A673 (cell line): ENCODE measurements around the gene ADGRG1. TPM values are rescaled to one million over a fixed set of nuclear protein-coding genes. Genes with fewer than 3 reads are reported as not detected.
A peak's percentile ranks its signal among the peaks of the same experiment; 100 is the strongest.

Source experiments
- BruUV-seq: library from RNA; stranded (reverse); fragments of 400-500 nt; replicated peaks from 2 replicates; lab custom pipeline; 2021; lab: Mats Ljungman, UMichigan
- CTCF ChIA-PET: fragments of 300-600 bp; sonication (Branson Sonifier 250); formaldehyde crosslinking; loops from one replicate; lab custom pipeline; 2022; ENCODE audit warnings: antibody characterized with exemption; lab: Charles Lee
- POLR2A ChIA-PET: fragments of 300-600 bp; sonication (Branson Sonifier 250); formaldehyde crosslinking; loops from one replicate; lab custom pipeline; 2022; ENCODE audit warnings: antibody characterized with exemption; ENCODE audit not compliant: low non-redundant PET; lab: Charles Lee
- DNase-seq: peaks from one replicate; pipeline ENCODE4 v3.0.0-alpha.2; 2015; ENCODE audit warnings: low spot score
- H3K27ac ChIP-seq: fragments of 200-600 bp; sonication (generic); 2 replicates; pipeline ENCODE4 v1.5.1; 2016; ENCODE audit warnings: mixed run types, low read depth, mild to moderate bottlenecking, mixed read lengths, antibody characterized with exemption, low read length; ENCODE audit not compliant: poor library complexity, severe bottlenecking
- H3K27me3 ChIP-seq: fragments of 200-600 bp; sonication (generic); replicated peaks from 2 replicates; pipeline ENCODE4 v1.6.1; 2017; ENCODE audit warnings: mixed run types, low read depth, mild to moderate bottlenecking, mixed read lengths, antibody characterized with exemption, low read length; ENCODE audit not compliant: insufficient read depth, poor library complexity
- H3K36me3 ChIP-seq: fragments of 200-600 bp; sonication (generic); 2 replicates; pipeline ENCODE4 v1.6.1; 2016; ENCODE audit warnings: mixed run types, mild to moderate bottlenecking, mixed read lengths, antibody characterized with exemption, low read length; ENCODE audit not compliant: insufficient read depth, poor library complexity, severe bottlenecking
- H3K4me1 ChIP-seq: fragments of 200-600 bp; sonication (generic); 2 replicates; pipeline ENCODE4 v1.6.1; 2017; ENCODE audit warnings: mixed run types, mild to moderate bottlenecking, mixed read lengths, antibody characterized with exemption, low read length; ENCODE audit not compliant: insufficient read depth, poor library complexity, severe bottlenecking
- H3K4me3 ChIP-seq: fragments of 200-600 bp; sonication (generic); 2 replicates; pipeline ENCODE4 v1.5.1; 2016; ENCODE audit warnings: low read depth, mixed run types, mild to moderate bottlenecking, mixed read lengths, low read length; ENCODE audit not compliant: poor library complexity, severe bottlenecking
- H3K9me3 ChIP-seq: fragments of 200-600 bp; sonication (generic); 2 replicates; pipeline ENCODE4 v1.6.1; 2016; ENCODE audit warnings: mixed run types, low read depth, mild to moderate bottlenecking, mixed read lengths, antibody characterized with exemption, low read length; ENCODE audit not compliant: poor library complexity, severe bottlenecking
- EZH2 ChIP-seq: fragments of 200-600 bp; sonication (generic); IDR thresholded peaks from 2 replicates; pipeline ENCODE4 v1.6.1; 2017; ENCODE audit warnings: borderline replicate concordance, low read depth, mild to moderate bottlenecking, mixed read lengths, antibody characterized with exemption, low read length; ENCODE audit not compliant: poor library complexity, severe bottlenecking
- intact Hi-C: fragments of 100-400 bp; cut with micrococcal nuclease; formaldehyde crosslinking; loops from one replicate; pipeline ENCODE4 v1.10.0; 2022; ENCODE audit not compliant: unreplicated experiment
- total RNA-seq: library from RNA; stranded (reverse); gene quantifications from 2 replicates; pipeline ENCODE4 v1.2.3, GENCODE V29; 2021
- TF ChIP-seq, protein P1 (sequence below): fragments of 300-800, 200-600 bp; sonication (generic); conservative IDR thresholded peaks from 2 replicates; pipeline ENCODE4 v1.5.1; 2017; ENCODE audit warnings: low read depth, mild to moderate bottlenecking, antibody characterized with exemption, low read length, moderate library complexity, mixed read lengths

The ADGRG1 gene
- total RNA-seq, 1 experiment from 2014 or later = 0.75 TPM

DNA sequence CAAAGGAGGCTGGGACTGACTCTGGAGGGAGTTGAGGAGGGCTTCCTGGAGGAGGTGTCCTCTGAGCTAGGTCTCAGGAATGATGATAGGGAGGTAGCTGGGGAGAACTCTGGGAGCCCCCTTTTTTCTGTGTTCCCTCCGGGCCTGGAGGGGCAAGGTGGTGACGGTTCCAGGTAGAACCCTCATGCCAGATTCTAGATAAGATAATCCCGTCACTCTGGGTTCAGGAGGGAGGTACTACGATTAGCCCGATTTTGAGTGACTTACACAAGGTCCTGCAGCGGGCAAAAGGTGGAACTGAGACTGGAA, 21.0 kb downstream of the ADGRG1 start:
- ChIA-PET POLR2A (no interaction called here), CTCF (no interaction called here)
- H3K27me3 ChIP-seq = no peaks in the 10 kb centered on the region
- no peaks in the 10 kb centered on the region for H3K9me3 ChIP-seq
- intact Hi-C loops = loop anchor here (1.0 to 5.0 kb wide), 4 partner anchors 58 to 363 kb away; no protein-coding TSS in a partner anchor
- no TSS peak for BruUV-seq
- H3K27ac ChIP-seq = no peak overlapping the region
- TF ChIP-seq EZH2 = no peak
- DNase-seq = no peak
- H3K4me1 ChIP-seq = no peaks in the 10 kb centered on the region
- H3K36me3 ChIP-seq = no peaks in the 10 kb centered on the region
- H3K4me3 ChIP-seq = no peak overlapping the region

- H3K27me3 ChIP-seq = no peaks in the 10 kb centered on the region
- no TSS peak for BruUV-seq
- CTCF ChIA-PET = interaction anchor here (0.7 kb wide), 1 partner anchor 133 kb away, joined by 3 read pairs; no protein-coding TSS in a partner anchor
- DNase-seq = no peak
- H3K36me3 ChIP-seq = no peaks in the 10 kb centered on the region
- no peak overlapping the region for H3K27ac ChIP-seq
- TF ChIP-seq EZH2 = no peak
- TF ChIP-seq, protein P1, sequence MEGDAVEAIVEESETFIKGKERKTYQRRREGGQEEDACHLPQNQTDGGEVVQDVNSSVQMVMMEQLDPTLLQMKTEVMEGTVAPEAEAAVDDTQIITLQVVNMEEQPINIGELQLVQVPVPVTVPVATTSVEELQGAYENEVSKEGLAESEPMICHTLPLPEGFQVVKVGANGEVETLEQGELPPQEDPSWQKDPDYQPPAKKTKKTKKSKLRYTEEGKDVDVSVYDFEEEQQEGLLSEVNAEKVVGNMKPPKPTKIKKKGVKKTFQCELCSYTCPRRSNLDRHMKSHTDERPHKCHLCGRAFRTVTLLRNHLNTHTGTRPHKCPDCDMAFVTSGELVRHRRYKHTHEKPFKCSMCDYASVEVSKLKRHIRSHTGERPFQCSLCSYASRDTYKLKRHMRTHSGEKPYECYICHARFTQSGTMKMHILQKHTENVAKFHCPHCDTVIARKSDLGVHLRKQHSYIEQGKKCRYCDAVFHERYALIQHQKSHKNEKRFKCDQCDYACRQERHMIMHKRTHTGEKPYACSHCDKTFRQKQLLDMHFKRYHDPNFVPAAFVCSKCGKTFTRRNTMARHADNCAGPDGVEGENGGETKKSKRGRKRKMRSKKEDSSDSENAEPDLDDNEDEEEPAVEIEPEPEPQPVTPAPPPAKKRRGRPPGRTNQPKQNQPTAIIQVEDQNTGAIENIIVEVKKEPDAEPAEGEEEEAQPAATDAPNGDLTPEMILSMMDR = no peak
- H3K4me3 ChIP-seq = no peak overlapping the region
- POLR2A ChIA-PET = no interaction called here
- intact Hi-C loops = loop anchor here (1.0 to 5.0 kb wide), 4 partner anchors 59 to 362 kb away; no protein-coding TSS in a partner anchor
- H3K4me1 ChIP-seq = no peaks in the 10 kb centered on the region
- no peaks in the 10 kb centered on the region for H3K9me3 ChIP-seq
Measured at GRCh38 chr16:57649846-57650245, 21.4 kb downstream of the ADGRG1 start.

DNA sequence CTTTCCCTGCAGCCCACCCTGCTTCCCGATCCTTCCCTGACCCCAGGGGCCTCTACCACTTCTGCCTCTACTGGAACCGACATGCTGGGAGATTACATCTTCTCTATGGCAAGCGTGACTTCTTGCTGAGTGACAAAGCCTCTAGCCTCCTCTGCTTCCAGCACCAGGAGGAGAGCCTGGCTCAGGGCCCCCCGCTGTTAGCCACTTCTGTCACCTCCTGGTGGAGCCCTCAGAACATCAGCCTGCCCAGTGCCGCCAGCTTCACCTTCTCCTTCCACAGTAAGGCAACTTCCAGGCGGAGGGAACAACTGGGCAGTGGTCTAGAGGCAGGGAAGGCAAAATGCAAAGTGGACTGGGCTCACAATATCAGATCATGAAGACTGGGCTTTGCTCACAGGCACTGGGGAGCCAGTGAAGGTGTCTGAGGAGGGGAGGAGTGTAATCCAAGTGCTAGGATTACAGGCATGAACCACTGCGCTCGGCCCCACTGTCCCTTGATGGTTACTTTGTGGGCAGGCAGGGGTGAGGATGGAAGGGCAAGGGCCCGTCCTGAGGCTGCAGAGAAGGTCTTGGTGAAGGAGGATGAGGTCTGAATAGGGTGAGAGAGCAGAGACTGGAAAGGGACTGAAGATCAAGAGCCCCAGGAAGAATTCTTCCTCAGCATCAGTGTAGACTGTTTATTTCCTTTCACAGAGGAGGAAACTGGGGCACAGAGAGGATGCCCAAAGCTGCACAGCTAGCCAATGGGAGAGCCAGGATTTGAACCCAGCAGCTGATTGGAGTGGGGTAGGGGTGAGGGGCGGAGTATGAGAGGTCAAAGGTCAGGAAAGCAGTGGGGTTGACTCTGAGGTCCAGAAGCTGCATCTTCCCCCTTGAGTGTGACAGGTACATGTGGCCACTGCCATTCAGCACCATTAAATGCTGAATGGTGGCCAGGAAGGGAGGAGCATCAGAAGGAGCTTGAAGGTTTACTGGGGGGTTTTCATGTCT, 23.2 kb downstream of the ADGRG1 start:
- no peaks in the 10 kb centered on the region for H3K4me1 ChIP-seq
- no peaks in the 10 kb centered on the region for H3K36me3 ChIP-seq
- ChIA-PET CTCF (interaction anchor here (0.6 kb wide), 2 partner anchors 62 to 475 kb away, joined by 4 to 10 read pairs; no protein-coding TSS in a partner anchor), POLR2A (interaction anchor here (0.5 kb wide), 1 partner anchor 720 kb away, joined by 4 read pairs; the partner anchor contains the start of gene HERPUD1)
- TF ChIP-seq, protein P1 = 0 out of 2 replicates have a peak, but pooled peaks have one; percentile 11
- no peak for TF ChIP-seq EZH2
- no TSS peak for BruUV-seq
- DNase-seq = no peak
- intact Hi-C loops = no loop called here
- H3K27ac ChIP-seq = no peak overlapping the region
- H3K27me3 ChIP-seq = no peaks in the 10 kb centered on the region
- H3K4me3 ChIP-seq = no peak overlapping the region
- no peaks in the 10 kb centered on the region for H3K9me3 ChIP-seq
